ENCODE results near the gene ZDHHC8. TPM values are rescaled to one million over a fixed set of nuclear protein-coding genes. Genes with fewer than 3 reads are reported as not detected.

The ZDHHC8 gene
- polyA plus RNA-seq, 3 donors = 20.5 to 45.6 (median 28.0) TPM

- no peak overlapping the region for H3K27ac ChIP-seq (ENCODE audit: low read depth, low read length)
- WGBS, 3 donors = 76 to 88% (median 87%) methylated on average over 7 of the region's 7 CpGs
Measured at GRCh38 chr22:20165913-20166312, 34.3 kb downstream of the ZDHHC8 start.

DNA sequence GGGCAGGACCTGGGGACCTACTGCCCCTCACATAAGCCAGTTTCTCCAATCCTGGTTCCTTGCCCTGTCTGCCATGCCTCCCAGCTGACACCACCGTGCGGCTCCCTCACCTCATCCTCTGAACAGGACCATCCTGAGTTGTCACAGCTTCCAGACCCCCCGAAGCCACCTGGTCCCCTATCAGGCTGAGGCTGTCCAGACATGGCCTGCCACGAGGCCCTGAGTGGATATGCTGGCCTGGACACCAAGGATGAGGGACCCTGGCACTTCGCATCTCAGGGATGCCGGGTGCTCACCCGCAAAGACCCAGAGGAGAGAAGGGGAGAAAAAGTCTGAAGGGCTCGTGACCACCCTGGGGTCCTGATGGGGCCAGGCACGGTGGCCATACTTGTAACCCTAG lies 35.1 kb downstream of the ZDHHC8 start:
- WGBS, 3 donors = 90 to 93% (median 91%) methylated on average over 9 of the region's 9 CpGs
- H3K27ac ChIP-seq (ENCODE audit: low read depth, low read length) = no peak overlapping the region

- no peak overlapping the region for H3K27ac ChIP-seq (ENCODE audit: low read depth, low read length)
- 78 to 85% (median 82%) methylated on average over 19 of the region's 19 CpGs for WGBS, 3 donors
Measured at GRCh38 chr22:20167643-20168322, 36.2 kb downstream of the ZDHHC8 start.

DNA sequence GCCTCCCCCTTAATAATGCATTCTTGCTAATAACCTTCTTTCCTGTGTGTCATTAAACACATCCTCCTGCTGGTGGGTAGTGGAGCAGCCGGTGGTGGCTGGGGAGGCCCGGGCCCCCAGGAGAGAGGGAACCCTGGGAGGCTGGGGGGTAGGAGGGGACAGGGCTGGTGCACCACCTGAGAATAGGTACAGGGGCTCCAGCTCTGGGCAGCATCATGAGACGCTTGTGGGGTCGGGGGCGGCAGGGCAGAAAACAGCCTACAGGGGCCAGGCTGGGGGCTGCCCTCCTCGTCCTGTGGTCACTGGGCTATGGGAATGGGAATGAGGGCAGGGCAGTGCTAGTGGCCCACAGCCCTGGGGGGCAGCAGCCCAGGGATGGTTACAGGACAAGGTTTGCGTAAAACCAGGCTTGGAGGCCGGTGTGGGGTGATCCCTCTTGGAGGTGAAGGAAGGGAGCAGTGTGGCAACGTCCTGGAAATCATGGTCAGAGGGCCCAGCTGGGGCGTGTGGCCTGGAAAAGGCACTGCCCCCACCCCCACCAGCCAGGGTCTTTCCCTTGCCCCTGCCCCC lies 37.7 kb downstream of the ZDHHC8 start:
- H3K27ac ChIP-seq (ENCODE audit: low read depth, low read length) = no peak overlapping the region
- 79 to 82% (median 79%) methylated on average over 10 of the region's 10 CpGs for WGBS, 3 donors

DNA sequence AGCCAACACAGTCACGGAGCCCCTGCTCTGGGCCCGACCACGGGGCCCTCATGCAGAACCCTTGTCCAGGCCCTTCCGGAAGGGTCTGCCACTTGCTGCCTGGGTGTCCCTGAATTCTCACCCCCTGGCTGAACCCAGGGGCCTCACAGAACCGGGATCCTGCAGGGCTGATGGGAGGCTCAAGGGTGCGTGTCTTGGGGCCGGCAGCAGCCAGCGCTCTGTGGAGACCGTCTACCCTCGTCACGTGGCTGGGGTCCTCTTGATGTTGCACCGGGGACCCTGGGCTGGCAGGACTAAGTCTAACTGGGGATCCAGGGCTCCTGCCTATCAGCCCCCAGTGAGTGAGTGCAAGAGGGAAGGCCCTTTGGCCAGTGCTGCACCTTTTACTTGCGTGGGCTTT lies 38.6 kb downstream of the ZDHHC8 start:
- no peak overlapping the region for H3K27ac ChIP-seq (ENCODE audit: low read depth, low read length)
- 90 to 91% (median 91%) methylated on average over 13 of the region's 13 CpGs for WGBS, 3 donors

GRCh38 chr22:20171288-20172140 lies 39.9 kb downstream of the ZDHHC8 start:
- H3K27ac ChIP-seq (ENCODE audit: low read depth, low read length) = no peak overlapping the region
- 83 to 86% (median 86%) methylated on average over 12 of the region's 12 CpGs for WGBS, 3 donors

DNA sequence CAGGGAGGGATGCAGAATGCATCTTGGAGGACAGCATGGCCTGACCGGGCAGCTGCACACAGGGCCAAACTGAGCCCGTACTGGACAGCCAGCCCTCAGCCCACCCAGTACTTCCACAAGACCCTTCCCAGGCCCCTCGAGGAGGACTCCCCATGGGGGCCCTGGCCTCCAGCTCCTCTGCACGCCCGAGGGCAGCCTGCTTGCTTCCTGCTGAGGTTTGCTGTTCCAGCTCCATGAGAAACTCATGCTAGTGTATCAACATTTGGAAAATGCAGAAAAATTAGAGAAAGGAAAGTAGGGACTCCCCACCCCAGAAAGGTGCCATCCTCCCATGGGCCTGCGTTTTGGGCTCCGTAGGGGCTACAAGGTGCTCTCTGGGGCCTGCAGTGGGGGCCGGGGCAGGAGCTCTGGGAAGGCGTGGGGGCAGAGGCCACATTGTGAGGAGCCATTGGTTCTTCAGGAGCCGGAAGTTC lies 40.6 kb downstream of the ZDHHC8 start:
- WGBS, 3 donors = 76 to 91% (median 89%) methylated on average over 10 of the region's 10 CpGs
- H3K27ac ChIP-seq (ENCODE audit: low read depth, low read length) = no peak overlapping the region

DNA sequence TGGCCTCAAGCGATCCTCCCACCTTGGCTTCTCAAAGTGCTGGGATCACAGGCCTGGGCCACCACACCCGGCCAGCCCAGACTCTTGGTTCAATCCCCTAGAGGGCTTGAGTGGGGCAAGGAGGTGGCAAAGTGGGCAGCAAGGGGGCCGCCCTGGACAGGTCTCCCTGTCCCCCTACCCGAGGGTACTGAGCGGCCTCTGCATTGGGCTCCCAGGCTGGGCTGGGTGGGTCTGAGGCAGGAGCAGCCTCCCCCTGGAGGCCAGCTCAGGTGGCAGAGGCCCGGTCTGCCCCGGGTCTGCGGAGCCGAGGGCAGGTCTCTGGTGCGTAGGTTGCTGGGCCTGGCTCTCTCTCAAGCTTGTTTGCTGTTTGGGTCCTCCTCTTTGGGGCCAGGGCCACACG lies 41.6 kb downstream of the ZDHHC8 start:
- 78 to 92% (median 90%) methylated on average over 11 of the region's 11 CpGs for WGBS, 3 donors
- H3K27ac ChIP-seq (ENCODE audit: low read depth, low read length) = no peak overlapping the region

- H3K27ac ChIP-seq (ENCODE audit: low read depth, low read length) = no peak overlapping the region
- 64 to 88% (median 84%) methylated on average over 10 of the region's 10 CpGs for WGBS, 3 donors
Measured at GRCh38 chr22:20173772-20174171, 42.2 kb downstream of the ZDHHC8 start.

- no peak overlapping the region for H3K27ac ChIP-seq (ENCODE audit: low read depth, low read length)
- WGBS, 3 donors = 74 to 78% (median 78%) methylated on average over 19 of the region's 19 CpGs
Measured at GRCh38 chr22:20174785-20175596, 43.4 kb downstream of the ZDHHC8 start.

DNA sequence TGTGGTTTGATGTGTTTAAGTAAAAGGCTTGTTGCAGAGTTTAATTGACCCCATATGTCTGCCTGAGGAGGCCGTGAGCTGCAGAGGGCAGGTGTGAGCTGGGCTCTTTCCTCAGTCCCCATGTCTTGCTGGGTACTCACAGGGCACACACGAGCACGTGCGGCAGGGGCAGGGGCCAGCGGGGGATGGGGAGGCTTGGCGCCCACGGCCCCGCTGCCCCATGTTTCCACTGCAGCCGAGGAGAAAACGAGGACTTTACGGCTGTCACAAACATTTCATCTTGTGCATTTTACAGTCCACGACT lies 43.9 kb downstream of the ZDHHC8 start:
- no peak overlapping the region for H3K27ac ChIP-seq (ENCODE audit: low read depth, low read length)
- 58 to 66% (median 65%) methylated on average over 12 of the region's 12 CpGs for WGBS, 3 donors

GRCh38 chr22:20176421-20177085 lies 44.9 kb downstream of the ZDHHC8 start:
- no peak overlapping the region for H3K27ac ChIP-seq (ENCODE audit: low read depth, low read length)
- 77 to 83% (median 79%) methylated on average over 17 of the region's 17 CpGs for WGBS, 3 donors

GRCh38 chr22:20177217-20177911 lies 45.8 kb downstream of the ZDHHC8 start:
- no peak overlapping the region for H3K27ac ChIP-seq (ENCODE audit: low read depth, low read length)
- WGBS, 3 donors = 83 to 87% (median 84%) methylated on average over 21 of the region's 21 CpGs

DNA sequence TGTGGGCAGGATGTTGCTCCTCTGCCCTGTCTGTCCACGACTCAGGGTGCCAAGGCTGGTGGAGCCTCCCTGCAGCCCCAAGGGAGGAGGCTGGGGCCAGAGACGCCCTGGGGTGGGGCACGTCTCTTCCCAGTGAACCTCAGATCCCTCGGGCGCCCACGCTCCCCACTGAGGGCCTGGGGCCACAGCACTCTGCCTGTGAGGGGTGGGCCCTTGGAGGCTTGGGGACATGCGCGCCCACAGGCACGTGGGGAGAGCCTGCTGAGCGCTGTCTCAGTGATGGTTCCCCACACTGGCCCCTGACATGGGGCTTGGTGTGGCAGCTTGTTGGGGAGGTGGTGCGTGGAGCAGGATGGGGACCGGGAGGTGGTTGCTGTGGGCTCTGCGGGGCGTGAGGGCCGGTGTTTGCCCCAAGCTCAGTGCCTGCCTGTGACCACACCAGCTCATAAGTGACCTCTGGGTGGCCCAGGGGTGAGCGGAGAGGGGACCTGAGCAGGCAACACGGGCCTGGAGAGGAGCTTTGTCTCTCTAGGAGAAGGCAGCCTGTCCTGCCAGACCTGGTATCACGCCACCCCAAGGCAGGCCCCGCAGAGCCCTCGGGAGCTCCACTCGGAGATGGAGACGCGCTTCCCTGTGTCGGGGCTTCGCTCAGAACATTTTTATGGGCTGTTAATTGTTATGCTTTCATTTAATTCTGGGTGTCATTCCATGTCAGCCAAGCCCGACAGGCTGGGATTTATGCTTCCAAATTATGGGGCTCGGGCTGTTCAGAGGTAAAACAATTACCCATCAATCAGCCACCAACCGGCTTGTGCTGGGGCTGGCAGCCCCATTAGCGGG lies 46.7 kb downstream of the ZDHHC8 start:
- 81 to 84% (median 84%) methylated on average over 26 to 29 of the region's 29 CpGs for WGBS, 3 donors
- no peak overlapping the region for H3K27ac ChIP-seq (ENCODE audit: low read depth, low read length)

- H3K27ac ChIP-seq (ENCODE audit: low read depth, low read length) = no peak overlapping the region
- 92 to 96% (median 96%) methylated on average over 8 to 10 of the region's 10 CpGs for WGBS, 3 donors
Measured at GRCh38 chr22:20178915-20179227, 47.3 kb downstream of the ZDHHC8 start.

DNA sequence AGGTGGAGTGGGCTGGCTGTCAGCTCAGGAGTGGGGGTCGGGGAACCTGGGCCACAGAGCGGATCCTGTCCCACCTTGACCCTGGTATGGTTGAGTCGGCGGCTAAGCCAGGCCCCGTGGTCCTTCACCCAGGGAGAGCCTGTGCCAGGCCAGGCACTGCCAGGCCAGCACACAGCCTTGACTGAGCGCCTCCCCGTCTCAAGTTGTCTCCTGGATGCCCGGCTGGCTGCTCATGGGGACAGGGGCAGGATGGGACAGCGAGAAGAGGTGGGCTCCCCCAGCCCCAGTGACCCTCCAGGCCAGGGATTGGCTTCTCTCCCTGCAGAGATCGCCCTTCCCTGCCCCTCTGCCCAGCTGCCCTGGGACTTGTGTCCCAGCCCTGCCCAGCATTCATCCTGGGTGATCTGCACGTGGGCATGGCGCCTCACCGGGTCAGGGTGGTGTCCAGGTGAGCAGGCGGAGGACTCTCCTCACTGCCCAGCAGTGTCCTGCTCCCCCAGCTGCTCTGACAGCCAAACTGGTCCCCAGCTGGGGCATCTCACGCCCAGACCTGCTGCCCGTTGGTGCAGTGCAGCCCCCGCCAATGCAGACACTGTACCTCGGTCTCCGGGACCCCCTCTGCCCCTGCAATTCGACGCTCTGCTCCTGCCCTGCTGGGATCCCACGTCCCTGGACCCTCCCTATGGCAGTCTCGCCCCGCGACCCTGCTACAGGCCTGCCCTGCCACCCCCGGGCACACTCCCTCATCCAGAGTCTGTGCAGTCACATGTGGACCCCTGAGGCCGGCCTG lies 48.0 kb downstream of the ZDHHC8 start:
- 87 to 91% (median 91%) methylated on average over 27 of the region's 27 CpGs for WGBS, 3 donors

More for the DNA sequence above, 48.0 kb downstream of the ZDHHC8 start:
- H3K27ac ChIP-seq (ENCODE audit: low read depth, low read length) = no peak overlapping the region
